Suprapubic skin (tissue), 3 donors: Measurements from ENCODE around the gene BRIP1.

Source experiments
- EP300 ChIP-seq: sonication (generic); formaldehyde crosslinking; IDR thresholded peaks from one replicate; pipeline ENCODE4 v1.6.1; 2017; ENCODE audit warnings: antibody characterized with exemption
- POLR2A ChIP-seq, 2 donors: fragments of 450-650 bp; IDR thresholded peaks; one replicate each; pipeline ENCODE4 v1.6.1; 2017; ENCODE audit warnings: antibody characterized with exemption in 2 of 2, mild to moderate bottlenecking in 2 of 2, moderate library complexity in 2 of 2
- TF ChIP-seq, protein P1 (sequence below), 2 donors: fragments of 200-600 bp in 1 of 2; fragments of 450-650 bp in 1 of 2; sonication (generic) in 1 of 2; IDR thresholded peaks; one replicate each; pipeline ENCODE4 v1.5.1; 2016 to 2019; ENCODE audit warnings: antibody characterized with exemption in 2 of 2, mild to moderate bottlenecking in 1 of 2, moderate library complexity in 1 of 2

- TF ChIP-seq, protein P1, sequence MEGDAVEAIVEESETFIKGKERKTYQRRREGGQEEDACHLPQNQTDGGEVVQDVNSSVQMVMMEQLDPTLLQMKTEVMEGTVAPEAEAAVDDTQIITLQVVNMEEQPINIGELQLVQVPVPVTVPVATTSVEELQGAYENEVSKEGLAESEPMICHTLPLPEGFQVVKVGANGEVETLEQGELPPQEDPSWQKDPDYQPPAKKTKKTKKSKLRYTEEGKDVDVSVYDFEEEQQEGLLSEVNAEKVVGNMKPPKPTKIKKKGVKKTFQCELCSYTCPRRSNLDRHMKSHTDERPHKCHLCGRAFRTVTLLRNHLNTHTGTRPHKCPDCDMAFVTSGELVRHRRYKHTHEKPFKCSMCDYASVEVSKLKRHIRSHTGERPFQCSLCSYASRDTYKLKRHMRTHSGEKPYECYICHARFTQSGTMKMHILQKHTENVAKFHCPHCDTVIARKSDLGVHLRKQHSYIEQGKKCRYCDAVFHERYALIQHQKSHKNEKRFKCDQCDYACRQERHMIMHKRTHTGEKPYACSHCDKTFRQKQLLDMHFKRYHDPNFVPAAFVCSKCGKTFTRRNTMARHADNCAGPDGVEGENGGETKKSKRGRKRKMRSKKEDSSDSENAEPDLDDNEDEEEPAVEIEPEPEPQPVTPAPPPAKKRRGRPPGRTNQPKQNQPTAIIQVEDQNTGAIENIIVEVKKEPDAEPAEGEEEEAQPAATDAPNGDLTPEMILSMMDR (IDR thresholded peaks at IDR 0.05) = no peak
- TF ChIP-seq POLR2A (IDR thresholded peaks at IDR 0.05) (no peak), EP300 (no peak)
Measured at GRCh38 chr17:61903251-61903650, 39.9 kb upstream of the BRIP1 start.
